Activated CD4-positive, alpha-beta T cell treated with anti-CD3 and anti-CD28 coated beads, Interleukin-2, amount 50 U/mL, for 24 hours (primary cell): ENCODE results near the gene C10orf143.
"Not testable (repeated sequence)": the region's sequence is repeated elsewhere in the genome, so short reads cannot be mapped to it uniquely, and the experiment has no call there.

Experiments
- DNase-seq, 2 donors: peaks; one replicate each; pipeline ENCODE4 v3.0.0-alpha.2; 2020; ENCODE audit warnings: low read depth in 1 of 2, low spot score in 1 of 2

C10orf143 gene

GRCh38 chr10:130111852-130112180 is 1.2 kb upstream of the C10orf143 start:
- DNase-seq, result no peak

- DNase-seq, result peak; percentile 76 to 94
Measured at GRCh38 chr10:130111113-130111851, 652 bp upstream of the C10orf143 start.

- DNase-seq, result peak in 1 of 2 donors; percentile 69
Measured at GRCh38 chr10:130109796-130110245, 809 bp downstream of the C10orf143 start.

- DNase-seq, result no peak
Measured at GRCh38 chr10:130108934-130109604, 1.6 kb downstream of the C10orf143 start.

- DNase-seq, result peak in 1 of 2 donors; percentile 18
Measured at GRCh38 chr10:130108146-130108545, 2.5 kb downstream of the C10orf143 start.

- DNase-seq, result no peak
Measured at GRCh38 chr10:130105724-130106123, 4.9 kb downstream of the C10orf143 start.

GRCh38 chr10:130099344-130099743 is 11.3 kb downstream of the C10orf143 start:
- no peak for DNase-seq

GRCh38 chr10:130090565-130090964 is 20.1 kb downstream of the C10orf143 start:
- DNase-seq, result not testable (repeated sequence)

- no peak for DNase-seq
Measured at GRCh38 chr10:130080461-130080814, 30.2 kb downstream of the C10orf143 start.

- no peak for DNase-seq
Measured at GRCh38 chr10:130079614-130080460, 30.8 kb downstream of the C10orf143 start.

GRCh38 chr10:130078120-130078519 is 32.5 kb downstream of the C10orf143 start:
- DNase-seq, result no peak

GRCh38 chr10:130076681-130077080 is 33.9 kb downstream of the C10orf143 start:
- DNase-seq, result no peak

- no peak for DNase-seq
Measured at GRCh38 chr10:130074639-130075038, 36.0 kb downstream of the C10orf143 start.

GRCh38 chr10:130073912-130074311 is 36.7 kb downstream of the C10orf143 start:
- DNase-seq, result no peak

GRCh38 chr10:130072247-130072646 is 38.4 kb downstream of the C10orf143 start:
- DNase-seq, result no peak

GRCh38 chr10:130067893-130068292 is 42.7 kb downstream of the C10orf143 start:
- no peak for DNase-seq

GRCh38 chr10:130066743-130067142 is 43.9 kb downstream of the C10orf143 start:
- DNase-seq, result no peak

GRCh38 chr10:130065251-130065650 is 45.4 kb downstream of the C10orf143 start:
- DNase-seq, result no peak

GRCh38 chr10:130064783-130065182 is 45.8 kb downstream of the C10orf143 start:
- no peak for DNase-seq

- no peak for DNase-seq
Measured at GRCh38 chr10:130062976-130063375, 47.7 kb downstream of the C10orf143 start.

- DNase-seq, result no peak
Measured at GRCh38 chr10:130062201-130062600, 48.4 kb downstream of the C10orf143 start.

GRCh38 chr10:130061760-130062159 is 48.9 kb downstream of the C10orf143 start:
- DNase-seq, result no peak
